Right lobe of liver (tissue), 6 donors: ENCODE data around the gene PXK. TPM values are rescaled to one million over a fixed set of nuclear protein-coding genes. Genes with fewer than 3 reads are reported as not detected.

ENCODE experiments used
- ATAC-seq, 4 donors: fragments of 200-7000 bp; cut with Tn5 transposase; one replicate each; pipeline ENCODE4 v1.9.1; 2020; ENCODE audit warnings: mild to moderate bottlenecking in 4 of 4, moderate library complexity in 4 of 4
- DNase-seq, 3 donors: peaks; one replicate each; pipeline ENCODE4 v3.0.0-alpha.2; 2020
- H3K27ac ChIP-seq, 3 donors: fragments of 200-600 bp; one replicate each; pipeline ENCODE4 v1.8.0; 2022
- H3K27me3 ChIP-seq, 2 donors: fragments of 200-600 bp; one replicate each; pipeline ENCODE4 v1.8.0; 2022
- H3K36me3 ChIP-seq, 4 donors: fragments of 200-600 bp; sonication (generic) in 1 of 4; one replicate each; pipeline versions ENCODE4 v1.5.1 to v1.8.0; 2017 to 2022; ENCODE audit warnings: control low read depth in 1 of 4
- H3K4me1 ChIP-seq, 4 donors: fragments of 200-600 bp; sonication (generic) in 1 of 4; one replicate each; pipeline versions ENCODE4 v1.5.1 to v1.8.0; 2017 to 2022; ENCODE audit warnings: control low read depth in 1 of 4
- H3K4me3 ChIP-seq, 3 donors: fragments of 200-600 bp; one replicate each; pipeline ENCODE4 v1.8.0; 2022
- H3K9me3 ChIP-seq, 4 donors: fragments of 200-600 bp; sonication (generic) in 1 of 4; one replicate each; pipeline versions ENCODE4 v1.5.1 to v1.8.0; 2017 to 2022; ENCODE audit warnings: control low read depth in 1 of 4
- POLR2A ChIP-seq: fragments of 450-650 bp; IDR thresholded peaks from one replicate; pipeline ENCODE4 v1.6.1; 2017; ENCODE audit warnings: antibody characterized with exemption, mild to moderate bottlenecking
- WGBS: methylation state at CpG from one replicate; pipeline ENCODE4 v1.1.6; 2018; ENCODE audit warnings: low coverage, low lambda C conversion rate; ENCODE audit not compliant: insufficient coverage; ENCODE audit errors: missing lambda C conversion rate; 5-methylcytosine and 5-hydroxymethylcytosine counted together
- intact Hi-C, 2 donors: fragments of 100-400 bp; cut with DNase I; formaldehyde crosslinking; loops; one replicate each; pipeline versions ENCODE4 v1.11.2 to v1.14.1; 2022
- total RNA-seq, 6 experiments: library from RNA; depleted of rRNA in 2 of 6; stranded (reverse); fragments of >200 nt in 2 of 6; fragmentation: NEBNext Ultra II Directional in 3 of 6; extraction: Animal tissue kit (Norgen Biotek cat#: 25700) in 3 of 6; gene quantifications; one replicate each; pipeline versions ENCODE4 v1.1.0 to v1.2.4, GENCODE V29; 2016 to 2023
- TF ChIP-seq, protein P1 (sequence below), 4 donors: fragments of 200-600 bp in 3 of 4; fragments of 450-650 bp in 1 of 4; IDR thresholded peaks; one replicate each; pipeline versions ENCODE4 v1.5.1 to v1.8.0; 2016 to 2022; ENCODE audit warnings: antibody characterized with exemption in 4 of 4, mild to moderate bottlenecking in 2 of 4
- donor health status: DM: no; HTN: yes; CAD: no.
- donor health status: DM: no; HTN: no; CAD: no.
- donor health status: DM: no; HTN: no; CAD: no.
- donor health status: DM: no; HTN: yes; CAD: no.
- donor health status: DM: no; HTN: yes; CAD: no.

Gene PXK
- total RNA-seq, 6 experiments from 2014 or later = 6.6 to 19.4 (median 9.6) TPM

DNA sequence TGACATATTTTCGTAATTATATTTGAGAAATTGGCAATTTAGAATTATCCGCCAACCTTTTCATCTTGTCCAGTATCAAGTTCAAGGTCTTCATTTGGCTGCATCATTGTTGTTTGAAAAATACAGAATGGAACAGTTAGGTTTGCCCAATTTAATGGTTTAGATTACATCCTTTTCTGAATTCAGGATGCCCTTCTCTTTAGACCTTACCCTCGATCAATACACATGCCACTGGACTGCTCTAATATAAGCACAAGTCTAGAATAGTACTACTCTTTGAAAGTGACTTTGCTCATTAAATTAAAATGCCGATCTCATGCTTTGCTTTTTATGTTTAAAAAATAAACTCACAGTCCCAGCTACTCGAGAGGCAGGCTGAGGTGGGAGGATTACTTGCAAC lies 44.5 kb downstream of the PXK start:
- intact Hi-C loops = no loop called here
- 37% methylated on average over 5 of the region's 5 CpGs for WGBS
- no peak for TF ChIP-seq POLR2A
- TF ChIP-seq, protein P1, sequence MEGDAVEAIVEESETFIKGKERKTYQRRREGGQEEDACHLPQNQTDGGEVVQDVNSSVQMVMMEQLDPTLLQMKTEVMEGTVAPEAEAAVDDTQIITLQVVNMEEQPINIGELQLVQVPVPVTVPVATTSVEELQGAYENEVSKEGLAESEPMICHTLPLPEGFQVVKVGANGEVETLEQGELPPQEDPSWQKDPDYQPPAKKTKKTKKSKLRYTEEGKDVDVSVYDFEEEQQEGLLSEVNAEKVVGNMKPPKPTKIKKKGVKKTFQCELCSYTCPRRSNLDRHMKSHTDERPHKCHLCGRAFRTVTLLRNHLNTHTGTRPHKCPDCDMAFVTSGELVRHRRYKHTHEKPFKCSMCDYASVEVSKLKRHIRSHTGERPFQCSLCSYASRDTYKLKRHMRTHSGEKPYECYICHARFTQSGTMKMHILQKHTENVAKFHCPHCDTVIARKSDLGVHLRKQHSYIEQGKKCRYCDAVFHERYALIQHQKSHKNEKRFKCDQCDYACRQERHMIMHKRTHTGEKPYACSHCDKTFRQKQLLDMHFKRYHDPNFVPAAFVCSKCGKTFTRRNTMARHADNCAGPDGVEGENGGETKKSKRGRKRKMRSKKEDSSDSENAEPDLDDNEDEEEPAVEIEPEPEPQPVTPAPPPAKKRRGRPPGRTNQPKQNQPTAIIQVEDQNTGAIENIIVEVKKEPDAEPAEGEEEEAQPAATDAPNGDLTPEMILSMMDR (IDR thresholded peaks at IDR 0.05) = no peak
- DNase-seq = no peak
- ATAC-seq = peak; percentile 73 to 81 (median 76)
- Histone ChIP-seq H3K4me1 (peaks cover 0 to 7% (median 0%) of the 10 kb centered on the region in 4 donors), H3K9me3 (no peaks in the 10 kb centered on the region), H3K4me3 (no peak overlapping the region), H3K36me3 (no peaks in the 10 kb centered on the region), H3K27ac (no peak overlapping the region), H3K27me3 (no peaks in the 10 kb centered on the region)

DNA sequence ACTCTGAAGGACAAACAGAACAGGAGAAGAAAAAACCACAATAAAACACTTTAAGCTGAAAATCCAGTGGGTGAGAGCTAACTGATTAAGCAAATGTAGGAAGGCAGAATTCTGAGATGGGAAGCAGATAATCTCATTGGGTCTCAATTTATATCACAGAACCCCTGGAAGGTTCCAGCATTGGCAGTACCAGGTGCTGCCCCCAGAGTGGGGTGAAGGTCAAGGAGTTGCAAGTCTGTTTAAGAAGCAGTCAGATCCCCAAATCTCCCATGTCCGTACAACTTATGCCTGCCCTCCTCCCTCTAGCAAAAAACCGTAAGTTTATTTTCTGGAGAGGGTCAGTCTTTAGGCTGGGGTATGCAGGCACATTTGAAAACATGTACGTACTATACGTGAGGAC lies 45.1 kb downstream of the PXK start:
- H3K27ac ChIP-seq = no peak overlapping the region
- H3K9me3 ChIP-seq = no peaks in the 10 kb centered on the region
- ATAC-seq (no peak), DNase-seq (no peak)
- H3K4me1 ChIP-seq = peaks cover 0 to 7% (median 0%) of the 10 kb centered on the region in 4 donors
- H3K4me3 ChIP-seq = no peak overlapping the region
- no peaks in the 10 kb centered on the region for H3K36me3 ChIP-seq
- 69% methylated on average over 4 of the region's 4 CpGs for WGBS
- intact Hi-C loops = no loop called here
- H3K27me3 ChIP-seq = no peaks in the 10 kb centered on the region
- TF ChIP-seq, protein P1 (IDR thresholded peaks at IDR 0.05) = no peak
- no peak for TF ChIP-seq POLR2A

DNA sequence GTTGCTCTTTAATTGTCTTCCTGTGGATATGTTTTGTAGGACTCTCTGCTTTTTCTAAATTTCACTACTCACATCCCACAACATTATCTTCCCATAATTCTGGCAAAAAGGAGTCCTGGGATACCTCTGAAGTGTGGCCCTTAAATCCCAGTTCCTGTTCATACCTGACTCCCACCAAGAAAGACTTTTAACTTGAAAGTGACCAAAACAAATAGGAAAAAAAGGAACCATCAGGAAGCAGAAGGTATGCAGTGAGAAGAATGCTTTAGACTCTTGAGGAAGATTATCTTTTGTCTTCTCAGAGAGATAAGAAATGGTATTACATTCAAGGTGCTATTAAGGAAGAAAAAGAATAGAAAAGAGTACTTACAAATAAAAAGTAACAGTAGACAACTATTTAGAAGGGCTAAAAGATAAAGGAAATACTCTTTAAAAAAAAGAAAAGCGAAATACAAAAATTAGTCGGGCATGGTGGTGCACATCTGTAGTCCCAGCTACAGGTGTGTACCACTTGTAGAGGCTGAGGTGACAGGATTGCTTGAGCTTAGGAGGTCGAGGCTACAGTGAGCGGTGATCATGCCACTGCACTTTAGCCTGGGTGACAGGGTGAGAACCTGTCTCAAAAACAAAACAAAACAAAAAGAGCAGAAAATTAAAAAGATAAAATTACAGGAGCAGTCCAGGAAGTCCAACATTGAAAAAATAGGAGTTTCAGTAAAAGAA lies 46.8 kb downstream of the PXK start:
- no peak for TF ChIP-seq POLR2A
- TF ChIP-seq, protein P1 (IDR thresholded peaks at IDR 0.05) = no peak
- Histone ChIP-seq H3K4me1 (peaks cover 0 to 7% (median 0%) of the 10 kb centered on the region in 4 donors), H3K36me3 (no peaks in the 10 kb centered on the region), H3K9me3 (no peaks in the 10 kb centered on the region), H3K27ac (no peak overlapping the region), H3K27me3 (no peaks in the 10 kb centered on the region), H3K4me3 (no peak overlapping the region)
- WGBS = 82% methylated on average over 4 of the region's 4 CpGs
- DNase-seq (no peak), ATAC-seq (no peak)
- intact Hi-C loops = no loop called here

DNA sequence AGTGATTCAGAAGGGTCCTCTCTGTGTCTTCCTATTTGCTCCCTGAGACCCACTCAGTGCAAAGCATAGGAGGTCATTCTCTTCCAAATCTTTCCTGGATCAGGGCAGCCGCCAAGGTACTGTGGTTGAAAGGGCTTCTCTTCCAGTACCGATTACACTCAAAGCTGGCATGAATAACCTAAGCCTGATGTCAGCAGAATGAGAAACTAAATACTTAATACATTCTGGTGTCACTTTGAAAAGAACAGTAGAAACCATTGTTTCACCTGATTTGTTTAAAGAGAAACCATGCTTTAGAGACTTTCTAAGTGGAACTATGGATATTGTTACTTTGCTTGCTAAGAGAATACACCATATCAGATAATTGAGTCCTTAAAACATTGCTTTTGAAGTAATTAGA lies 50.8 kb downstream of the PXK start:
- TF ChIP-seq, protein P1 (IDR thresholded peaks at IDR 0.05) = no peak
- TF ChIP-seq POLR2A = no peak
- H3K27ac ChIP-seq = no peak overlapping the region

More for the DNA sequence above, 50.8 kb downstream of the PXK start:
- ATAC-seq (no peak), DNase-seq (no peak)
- no peak overlapping the region for H3K4me3 ChIP-seq
- H3K36me3 ChIP-seq = no peaks in the 10 kb centered on the region
- WGBS = 83% methylated on average over 1 of the region's 2 CpGs
- no peaks in the 10 kb centered on the region for H3K27me3 ChIP-seq
- no peaks in the 10 kb centered on the region for H3K9me3 ChIP-seq
- intact Hi-C loops = no loop called here
- H3K4me1 ChIP-seq = peaks cover 0 to 6% (median 0%) of the 10 kb centered on the region in 4 donors
